ENCODE data around the gene PBXIP1. TPM values are rescaled to one million over a fixed set of nuclear protein-coding genes. Genes with fewer than 3 reads are reported as not detected.

The PBXIP1 gene
- total and polyA plus RNA-seq, 2 of the 13 experiments (the other 11 are each of a cell fraction or from before 2014, with no cell fraction given) = 16.3 to 31.9 TPM

- TF ChIP-seq HMG20A (CRISPR knock-in tag; IDR thresholded peaks at IDR 0.05; ENCODE audit: borderline replicate concordance) (no peak), NR2F2 (IDR thresholded peaks at IDR 0.05; ENCODE audit: borderline replicate concordance, low read depth) (no peak), DR1 (CRISPR knock-in tag; IDR thresholded peaks at IDR 0.05) (no peak), ZNF431 (CRISPR knock-in tag; IDR thresholded peaks at IDR 0.05; ENCODE audit: borderline replicate concordance, low read depth) (no peak), ISX (CRISPR knock-in tag; conservative IDR thresholded peaks at IDR 0.05) (0 out of 2 replicates have a peak, but pooled peaks have one; percentile 71), ZKSCAN1 (IDR thresholded peaks at IDR 0.05; ENCODE audit: low read length) (no peak), LCORL (IDR thresholded peaks at IDR 0.05) (no peak), LCORL (CRISPR knock-in tag; IDR thresholded peaks at IDR 0.05) (peak; percentile 78; the same call in 1 of the 2 replicates), SIN3A (IDR thresholded peaks at IDR 0.05; ENCODE audit: borderline replicate concordance, low read depth, low read length) (no peak; the same call in 1 of the 2 replicates), NFRKB (IDR thresholded peaks at IDR 0.05) (no peak), HNF1B (CRISPR knock-in tag; IDR thresholded peaks at IDR 0.05) (no peak), SRSF9 (IDR thresholded peaks at IDR 0.05; ENCODE audit: borderline replicate concordance, insufficient read depth, low read depth, low read length, poor library complexity, severe bottlenecking) (no peak), SSRP1 (CRISPR knock-in tag; IDR thresholded peaks at IDR 0.05) (no peak; the same call in 1 of the 2 replicates), ZNF503 (CRISPR knock-in tag; IDR thresholded peaks at IDR 0.05) (peak; percentile 64; the same call in 1 of the 2 replicates), CBFB (CRISPR knock-in tag; IDR thresholded peaks at IDR 0.05) (peak; percentile 84), ONECUT2 (CRISPR knock-in tag; IDR thresholded peaks at IDR 0.05) (no peak), WIZ (CRISPR knock-in tag; IDR thresholded peaks at IDR 0.05) (no peak; the same call in 1 of the 2 replicates), SYNCRIP (IDR thresholded peaks at IDR 0.05; ENCODE audit: insufficient read depth, low read depth, low read length) (no peak), BRD4 (CRISPR knock-in tag; IDR thresholded peaks at IDR 0.05) (peak; percentile 72; the same call in 1 of the 2 replicates), REST (IDR thresholded peaks at IDR 0.05; ENCODE audit: borderline replicate concordance in 1 of 2, low read depth in 1 of 2, low read length in 2 of 2) (no peak), NRL (CRISPR knock-in tag; IDR thresholded peaks at IDR 0.05; ENCODE audit: borderline replicate concordance) (peak; percentile 89), MEIS1 (CRISPR knock-in tag; IDR thresholded peaks at IDR 0.05; ENCODE audit: borderline replicate concordance) (no peak; the same call in 1 of the 2 replicates), TCF7 (IDR thresholded peaks at IDR 0.05; ENCODE audit: low read depth) (no peak), HOXD1 (CRISPR knock-in tag; IDR thresholded peaks at IDR 0.05) (peak; percentile 88)
These were observed 5.6 kb upstream of the PBXIP1 start, which contains the start of gene PYGO2 (continued) for GRCh38 chr1:154961207-154962155.
